ENCODE results near the gene SFSWAP.

Gene SFSWAP

GRCh38 chr12:131834798-131835615 is 124.1 kb downstream of the SFSWAP start:
- no peaks in the 10 kb centered on the region for H3K36me3 Mint-ChIP-seq (ENCODE audit: low read depth)
- H3K27me3 Mint-ChIP-seq: peaks cover 12% of the 10 kb centered on the region
- no peaks in the 10 kb centered on the region for H3K9me3 Mint-ChIP-seq
- H3K4me1 Mint-ChIP-seq (ENCODE audit: low read depth): peaks cover 5% of the 10 kb centered on the region
- no peak overlapping the region for H3K27ac Mint-ChIP-seq
- H3K4me3 Mint-ChIP-seq: no peak overlapping the region

GRCh38 chr12:131835616-131836171 is 124.8 kb downstream of the SFSWAP start:
- Mint-ChIP-seq H3K9me3 (no peaks in the 10 kb centered on the region), H3K27me3 (peaks cover 12% of the 10 kb centered on the region), H3K36me3 (ENCODE audit: low read depth) (no peaks in the 10 kb centered on the region), H3K4me3 (no peak overlapping the region), H3K4me1 (ENCODE audit: low read depth) (peaks cover 4% of the 10 kb centered on the region), H3K27ac (no peak overlapping the region)

- H3K4me1 Mint-ChIP-seq (ENCODE audit: low read depth): no peaks in the 10 kb centered on the region
Measured at GRCh38 chr12:131836193-131836592, 125.3 kb downstream of the SFSWAP start.

GRCh38 chr12:131836714-131837397 is 126.0 kb downstream of the SFSWAP start:
- no peaks in the 10 kb centered on the region for H3K36me3 Mint-ChIP-seq (ENCODE audit: low read depth)
- peaks cover 8% of the 10 kb centered on the region for H3K27me3 Mint-ChIP-seq
- no peaks in the 10 kb centered on the region for H3K4me1 Mint-ChIP-seq (ENCODE audit: low read depth)
- H3K27ac Mint-ChIP-seq: no peak overlapping the region
- no peaks in the 10 kb centered on the region for H3K9me3 Mint-ChIP-seq
- no peak overlapping the region for H3K4me3 Mint-ChIP-seq

More at GRCh38 chr12:131836193-131836592, 125.3 kb downstream of the SFSWAP start:
- Mint-ChIP-seq H3K36me3 (ENCODE audit: low read depth) (no peaks in the 10 kb centered on the region), H3K9me3 (no peaks in the 10 kb centered on the region), H3K27ac (no peak overlapping the region), H3K4me3 (no peak overlapping the region), H3K27me3 (peaks cover 8% of the 10 kb centered on the region)

- H3K27ac Mint-ChIP-seq: no peak overlapping the region
Measured at GRCh38 chr12:131840643-131841416, 129.9 kb downstream of the SFSWAP start.

GRCh38 chr12:131841547-131841946 is 130.7 kb downstream of the SFSWAP start:
- H3K27me3 Mint-ChIP-seq: no peaks in the 10 kb centered on the region
- no peak overlapping the region for H3K27ac Mint-ChIP-seq
- no peaks in the 10 kb centered on the region for H3K9me3 Mint-ChIP-seq

More at GRCh38 chr12:131840643-131841416, 129.9 kb downstream of the SFSWAP start:
- Mint-ChIP-seq H3K36me3 (ENCODE audit: low read depth) (no peaks in the 10 kb centered on the region), H3K4me1 (ENCODE audit: low read depth) (no peaks in the 10 kb centered on the region), H3K9me3 (no peaks in the 10 kb centered on the region), H3K4me3 (no peak overlapping the region), H3K27me3 (no peaks in the 10 kb centered on the region)

GRCh38 chr12:131842169-131842568 is 131.3 kb downstream of the SFSWAP start:
- no peak overlapping the region for H3K4me3 Mint-ChIP-seq
- no peaks in the 10 kb centered on the region for H3K4me1 Mint-ChIP-seq (ENCODE audit: low read depth)
- no peaks in the 10 kb centered on the region for H3K27me3 Mint-ChIP-seq
- no peaks in the 10 kb centered on the region for H3K9me3 Mint-ChIP-seq
- H3K36me3 Mint-ChIP-seq (ENCODE audit: low read depth): no peaks in the 10 kb centered on the region
- no peak overlapping the region for H3K27ac Mint-ChIP-seq

More at GRCh38 chr12:131841547-131841946, 130.7 kb downstream of the SFSWAP start:
- no peaks in the 10 kb centered on the region for H3K36me3 Mint-ChIP-seq (ENCODE audit: low read depth)
- H3K4me1 Mint-ChIP-seq (ENCODE audit: low read depth): no peaks in the 10 kb centered on the region
- no peak overlapping the region for H3K4me3 Mint-ChIP-seq

- no peak overlapping the region for H3K4me3 Mint-ChIP-seq
- no peaks in the 10 kb centered on the region for H3K27me3 Mint-ChIP-seq
- H3K36me3 Mint-ChIP-seq (ENCODE audit: low read depth): no peaks in the 10 kb centered on the region
- H3K4me1 Mint-ChIP-seq (ENCODE audit: low read depth): no peaks in the 10 kb centered on the region
- H3K27ac Mint-ChIP-seq: no peak overlapping the region
- no peaks in the 10 kb centered on the region for H3K9me3 Mint-ChIP-seq
Measured at GRCh38 chr12:131843527-131843926, 132.6 kb downstream of the SFSWAP start.

- H3K4me1 Mint-ChIP-seq (ENCODE audit: low read depth): no peaks in the 10 kb centered on the region
- no peaks in the 10 kb centered on the region for H3K36me3 Mint-ChIP-seq (ENCODE audit: low read depth)
- H3K27me3 Mint-ChIP-seq: no peaks in the 10 kb centered on the region
- no peak overlapping the region for H3K4me3 Mint-ChIP-seq
- no peak overlapping the region for H3K27ac Mint-ChIP-seq
- no peaks in the 10 kb centered on the region for H3K9me3 Mint-ChIP-seq
Measured at GRCh38 chr12:131844140-131844539, 133.2 kb downstream of the SFSWAP start.

- H3K4me3 Mint-ChIP-seq: no peak overlapping the region
- no peaks in the 10 kb centered on the region for H3K4me1 Mint-ChIP-seq (ENCODE audit: low read depth)
- H3K27me3 Mint-ChIP-seq: no peaks in the 10 kb centered on the region
- H3K9me3 Mint-ChIP-seq: no peaks in the 10 kb centered on the region
- H3K36me3 Mint-ChIP-seq (ENCODE audit: low read depth): no peaks in the 10 kb centered on the region
- H3K27ac Mint-ChIP-seq: no peak overlapping the region
Measured at GRCh38 chr12:131844656-131845055, 133.8 kb downstream of the SFSWAP start.

- H3K27me3 Mint-ChIP-seq: no peaks in the 10 kb centered on the region
Measured at GRCh38 chr12:131845121-131845520, 134.2 kb downstream of the SFSWAP start.

GRCh38 chr12:131847456-131847855 is 136.6 kb downstream of the SFSWAP start:
- no peaks in the 10 kb centered on the region for H3K9me3 Mint-ChIP-seq
- H3K4me3 Mint-ChIP-seq: no peak overlapping the region
- no peaks in the 10 kb centered on the region for H3K27me3 Mint-ChIP-seq
- no peaks in the 10 kb centered on the region for H3K4me1 Mint-ChIP-seq (ENCODE audit: low read depth)
- no peaks in the 10 kb centered on the region for H3K36me3 Mint-ChIP-seq (ENCODE audit: low read depth)
- H3K27ac Mint-ChIP-seq: no peak overlapping the region

More at GRCh38 chr12:131845121-131845520, 134.2 kb downstream of the SFSWAP start:
- Mint-ChIP-seq H3K4me1 (ENCODE audit: low read depth) (no peaks in the 10 kb centered on the region), H3K36me3 (ENCODE audit: low read depth) (no peaks in the 10 kb centered on the region), H3K27ac (no peak overlapping the region), H3K4me3 (no peak overlapping the region), H3K9me3 (no peaks in the 10 kb centered on the region)

- peaks cover 3% of the 10 kb centered on the region for H3K4me1 Mint-ChIP-seq (ENCODE audit: low read depth)
- no peaks in the 10 kb centered on the region for H3K27me3 Mint-ChIP-seq
- no peak overlapping the region for H3K27ac Mint-ChIP-seq
- H3K9me3 Mint-ChIP-seq: no peaks in the 10 kb centered on the region
- H3K36me3 Mint-ChIP-seq (ENCODE audit: low read depth): no peaks in the 10 kb centered on the region
- no peak overlapping the region for H3K4me3 Mint-ChIP-seq
Measured at GRCh38 chr12:131848753-131849152, 137.9 kb downstream of the SFSWAP start.

All from stimulated activated naive CD8-positive, alpha-beta T cell treated with anti-CD3 and anti-CD28 coated beads, Interleukin-15, Interleukin-2, amounts not matched to agents 100 ng/mL and 50 ng/mL, for 24 hours (primary cell).